Activated T-cell treated with anti-CD3 and anti-CD28 coated beads for 1 hour (primary cell): Measurements from ENCODE around the gene KMT2A.
"Not testable (repeated sequence)": the region's sequence is repeated elsewhere in the genome, so short reads cannot be mapped to it uniquely, and the experiment has no call there.

ENCODE experiments used
- DNase-seq: peaks from one replicate; pipeline ENCODE4 v3.0.0-alpha.2; 2020; ENCODE audit warnings: low read depth

Gene KMT2A

DNA sequence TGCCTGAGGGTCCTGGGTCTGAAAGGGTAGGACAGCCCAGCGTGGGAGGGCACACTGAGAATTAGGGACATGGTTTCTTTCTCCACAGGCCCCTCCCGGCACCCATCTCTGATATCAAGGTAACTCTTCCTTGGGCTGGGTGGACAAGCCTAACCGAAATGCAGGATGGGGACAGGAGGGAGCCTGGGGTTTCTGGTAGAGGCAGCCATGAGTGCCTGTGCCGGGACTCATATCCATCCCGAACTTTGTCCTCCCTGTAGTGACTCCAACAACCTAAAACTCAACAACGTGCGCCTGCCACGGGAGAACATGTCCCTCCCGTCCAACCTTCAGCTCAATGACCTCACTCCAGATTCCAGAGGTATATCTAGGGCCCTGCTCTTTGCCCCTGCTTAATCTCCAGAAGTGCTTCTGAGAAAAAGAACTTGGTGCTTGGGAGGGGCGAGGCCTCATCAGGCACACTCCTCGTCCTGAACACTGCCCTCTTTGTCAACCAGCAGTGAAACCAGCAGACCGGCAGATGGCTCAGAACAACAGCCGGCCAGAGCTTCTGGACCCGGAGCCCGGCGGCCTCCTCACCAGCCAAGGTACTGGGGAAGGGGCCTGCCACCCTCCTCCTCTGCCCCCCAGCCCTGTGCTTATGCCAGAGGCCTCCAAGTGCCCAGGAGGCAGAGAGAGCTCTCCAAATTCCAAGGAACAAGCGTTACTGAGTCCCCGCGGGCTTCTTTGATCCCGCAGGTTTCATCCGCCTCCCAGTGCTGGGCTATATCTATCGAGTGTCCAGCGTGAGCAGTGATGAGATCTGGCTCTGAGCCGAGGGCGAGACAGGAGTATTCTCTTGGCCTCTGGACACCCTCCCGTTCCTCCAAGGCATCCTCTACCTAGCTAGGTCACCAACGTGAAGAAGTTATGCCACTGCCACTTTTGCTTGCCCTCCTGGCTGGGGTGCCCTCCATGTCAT, 97.8 kb downstream of the KMT2A start:
- DNase-seq = no peak

DNA sequence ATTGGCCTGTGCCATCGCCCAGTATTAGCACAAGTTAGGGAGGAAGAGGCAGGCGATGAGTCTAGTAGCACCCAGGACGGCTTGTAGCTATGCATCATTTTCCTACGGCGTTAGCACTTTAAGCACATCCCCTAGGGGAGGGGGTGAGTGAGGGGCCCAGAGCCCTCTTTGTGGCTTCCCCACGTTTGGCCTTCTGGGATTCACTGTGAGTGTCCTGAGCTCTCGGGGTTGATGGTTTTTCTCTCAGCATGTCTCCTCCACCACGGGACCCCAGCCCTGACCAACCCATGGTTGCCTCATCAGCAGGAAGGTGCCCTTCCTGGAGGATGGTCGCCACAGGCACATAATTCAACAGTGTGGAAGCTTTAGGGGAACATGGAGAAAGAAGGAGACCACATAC, 99.0 kb downstream of the KMT2A start:
- DNase-seq = no peak

DNA sequence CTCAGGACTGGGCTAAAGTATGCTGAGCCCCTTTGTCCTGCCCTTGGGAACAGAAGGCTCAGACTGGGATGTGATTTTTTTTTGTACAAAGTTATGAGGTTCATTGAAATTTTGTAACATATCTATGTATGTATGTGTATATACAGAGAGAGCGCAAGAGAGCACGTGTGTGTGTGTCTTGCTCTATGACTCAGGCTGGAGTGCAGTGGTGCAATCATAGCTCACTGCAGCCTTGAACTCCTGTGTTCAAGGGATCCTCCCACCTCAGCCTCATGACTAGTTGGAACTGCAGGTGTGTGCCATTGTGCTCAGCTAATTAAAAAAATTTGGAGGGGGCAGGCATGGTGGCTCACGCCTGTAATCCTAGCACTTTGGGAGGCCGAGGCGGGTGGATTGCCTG, 100.4 kb downstream of the KMT2A start:
- DNase-seq = no peak

DNA sequence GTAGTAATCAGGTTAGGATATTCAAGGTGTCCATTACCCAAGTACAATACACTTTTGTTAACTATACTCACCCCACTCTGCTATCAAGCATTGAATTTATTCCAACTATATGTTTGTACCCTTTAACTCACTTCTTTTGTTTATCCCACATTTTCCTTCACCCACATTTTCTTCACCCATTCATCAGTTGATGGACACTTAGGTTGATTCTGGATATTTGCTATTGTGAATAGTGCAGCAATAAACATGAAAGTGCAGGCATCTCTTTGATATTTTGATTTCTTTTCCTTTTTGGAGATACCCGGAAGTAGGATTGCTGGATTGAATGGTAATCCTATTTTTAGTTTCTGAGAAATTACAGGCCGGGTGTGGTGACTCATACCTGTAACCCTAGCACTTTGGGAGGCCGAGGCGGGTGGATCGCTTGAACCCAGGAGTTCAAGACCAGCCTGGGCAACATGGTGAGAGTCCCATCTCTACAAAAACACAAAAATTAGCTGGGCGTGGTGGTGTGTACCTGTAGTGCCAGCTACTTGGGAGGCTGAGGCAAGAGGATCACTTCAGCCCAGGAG, 101.2 kb downstream of the KMT2A start:
- no peak for DNase-seq

DNA sequence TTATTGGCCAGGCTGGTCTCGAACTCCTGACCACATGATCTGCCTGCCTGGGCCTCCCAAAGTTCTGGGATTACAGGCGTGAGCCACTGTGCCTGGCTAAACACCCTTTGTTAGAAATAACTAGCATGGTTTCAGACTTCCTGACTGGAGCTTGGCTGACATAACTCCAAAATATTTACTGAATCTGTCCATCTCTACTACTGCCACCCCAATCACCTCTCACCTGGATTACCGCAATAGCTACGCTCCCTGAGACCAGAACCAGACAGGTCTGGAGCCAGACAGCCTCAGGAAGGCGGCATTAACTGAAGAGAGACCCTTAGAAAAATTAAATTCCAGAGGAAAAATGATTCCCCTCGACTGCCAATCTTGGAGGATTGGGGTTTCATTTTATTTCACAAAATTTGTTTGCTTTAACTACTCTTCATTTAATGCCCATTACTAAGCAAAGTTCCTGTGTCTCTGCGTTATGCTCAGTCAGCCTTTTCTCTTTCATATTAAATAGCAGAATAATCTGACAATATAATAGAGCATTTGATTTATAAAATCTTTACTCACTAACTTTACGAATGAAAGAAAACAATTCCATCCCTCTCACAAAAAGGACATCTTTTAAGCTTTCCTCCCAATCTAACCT, 107.8 kb downstream of the KMT2A start:
- no peak for DNase-seq

DNA sequence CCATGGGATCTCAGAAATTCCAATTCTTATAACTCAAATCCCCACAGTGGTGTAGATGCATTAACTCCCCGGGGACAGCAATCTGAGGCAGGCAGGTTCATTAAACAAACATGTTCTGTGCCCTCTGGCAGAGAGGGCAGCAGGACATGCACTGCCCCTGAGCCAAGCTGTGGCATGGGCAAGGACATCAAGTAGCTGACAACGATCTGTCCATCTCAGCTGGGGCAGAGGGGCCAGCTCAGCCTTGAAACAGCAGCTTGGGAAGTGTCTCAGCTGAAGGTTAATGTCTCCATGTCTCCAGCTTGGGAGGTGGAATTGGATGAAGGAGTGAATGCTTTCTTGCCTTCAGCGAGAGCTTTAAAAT, 108.3 kb downstream of the KMT2A start:
- no peak for DNase-seq

DNA sequence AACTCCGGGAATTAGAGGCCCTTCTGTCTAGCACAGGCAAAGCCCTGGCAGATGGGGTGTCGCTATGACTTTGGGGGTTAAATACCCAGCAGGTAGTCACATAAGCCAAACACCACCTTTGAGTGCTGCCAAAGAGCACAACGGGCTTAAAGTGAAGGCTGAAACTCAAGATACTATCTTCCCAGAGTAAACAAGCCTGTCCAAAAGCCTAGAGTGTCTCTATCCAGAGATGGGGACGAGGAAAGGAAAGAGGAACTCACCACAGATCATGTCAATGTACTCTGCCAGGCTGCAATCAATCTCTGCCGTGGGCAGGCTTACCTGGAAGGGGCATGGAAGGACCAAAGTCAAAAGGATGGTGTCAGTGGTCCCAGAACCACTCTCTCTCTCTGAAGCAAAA, 109.2 kb downstream of the KMT2A start:
- DNase-seq = no peak

DNA sequence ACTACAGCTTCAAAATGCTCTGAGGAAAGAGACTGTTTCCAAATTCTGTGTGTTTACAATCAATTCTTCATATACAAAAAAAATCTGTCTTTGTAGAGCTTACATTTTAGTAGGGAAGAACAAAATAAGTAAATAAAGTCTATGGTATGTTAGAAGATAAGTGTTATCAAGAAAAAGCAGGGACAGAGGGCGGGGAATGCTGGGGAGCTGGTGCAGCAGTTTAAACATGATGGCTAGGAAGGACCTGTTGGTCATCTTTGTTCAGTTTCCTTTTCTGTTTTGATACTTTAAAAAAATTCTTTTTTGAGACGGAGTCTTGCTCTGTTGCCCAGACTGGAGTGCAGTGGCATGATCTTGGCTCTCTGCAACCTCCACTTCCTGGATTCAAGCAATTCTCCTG, 110.8 kb downstream of the KMT2A start:
- no peak for DNase-seq

DNA sequence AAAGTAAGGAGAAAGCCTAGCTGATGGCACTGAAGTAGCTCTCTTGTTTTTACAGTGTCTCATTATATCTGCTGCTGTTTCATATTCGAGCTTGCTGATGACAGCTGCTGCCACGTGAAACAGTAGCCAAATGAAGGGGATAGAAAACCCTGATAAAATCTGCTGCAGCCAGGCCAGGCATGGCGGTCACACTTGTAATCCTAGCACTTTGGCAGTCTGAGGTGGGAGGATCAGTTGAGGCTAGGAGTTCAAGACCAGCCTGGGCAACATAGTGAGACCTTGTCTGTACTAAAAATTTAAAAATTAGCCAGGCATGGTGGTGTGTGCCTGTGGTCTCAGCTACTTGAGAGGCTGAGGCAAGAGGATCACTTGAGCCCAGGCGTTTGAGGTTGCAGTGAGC, 116.0 kb downstream of the KMT2A start:
- DNase-seq = no peak

DNA sequence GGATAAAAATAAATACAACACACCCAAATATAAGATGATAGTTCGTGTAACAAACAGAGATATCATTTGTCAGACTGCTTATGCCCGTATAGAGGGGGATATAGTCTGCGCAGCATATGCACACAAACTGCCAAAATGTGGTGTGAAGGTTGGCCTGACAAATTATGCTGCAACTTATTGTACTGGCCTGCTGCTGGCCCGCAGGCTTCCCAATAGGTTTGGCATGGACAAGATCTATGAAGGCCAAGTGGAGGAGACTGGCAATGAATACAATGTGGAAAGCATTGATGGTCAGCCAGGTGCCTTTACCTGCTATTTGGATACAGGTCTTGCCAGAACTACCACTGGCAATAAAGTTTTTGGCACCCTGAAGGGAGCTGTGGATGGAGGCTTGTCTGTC, 124.5 kb downstream of the KMT2A start:
- DNase-seq = no peak

DNA sequence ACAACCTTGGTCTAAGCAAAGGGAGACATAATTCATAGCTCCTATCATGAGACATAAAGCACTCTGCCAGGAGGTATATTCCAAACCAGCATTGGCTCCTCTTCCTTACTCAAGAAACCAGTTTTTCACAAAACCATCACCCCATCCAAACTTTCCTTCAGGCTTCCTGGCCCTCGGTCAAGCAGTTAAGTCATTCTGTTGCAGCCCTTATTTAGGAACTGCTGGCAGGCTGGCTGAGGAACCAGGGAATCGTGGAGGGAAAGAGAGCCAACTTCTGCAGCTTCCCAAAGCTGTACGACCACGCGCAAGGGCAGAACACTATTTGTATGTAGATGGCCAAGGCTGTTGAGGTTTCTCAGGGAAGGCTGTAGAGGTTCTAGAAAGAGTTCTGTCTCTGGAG, 128.8 kb downstream of the KMT2A start:
- no peak for DNase-seq

DNA sequence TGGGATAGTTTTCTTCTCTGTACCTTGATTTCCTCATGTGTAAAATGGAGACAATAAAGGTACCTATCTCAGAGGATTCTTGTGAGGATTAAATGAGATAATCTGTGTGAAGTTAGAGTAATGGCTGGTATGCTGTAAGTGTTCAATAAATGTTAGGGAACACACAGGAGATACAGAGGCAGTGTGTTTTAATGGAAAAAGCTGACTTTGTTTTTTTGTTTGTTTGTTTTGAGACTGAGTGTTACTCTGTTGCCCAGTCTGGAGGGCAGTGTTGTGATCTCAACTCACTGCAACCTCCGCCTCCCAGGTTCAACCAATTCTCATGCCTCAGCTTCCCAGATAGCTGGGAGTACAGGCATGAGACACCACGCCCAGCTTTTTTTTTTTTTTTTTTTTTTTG, 133.4 kb downstream of the KMT2A start:
- no peak for DNase-seq

DNA sequence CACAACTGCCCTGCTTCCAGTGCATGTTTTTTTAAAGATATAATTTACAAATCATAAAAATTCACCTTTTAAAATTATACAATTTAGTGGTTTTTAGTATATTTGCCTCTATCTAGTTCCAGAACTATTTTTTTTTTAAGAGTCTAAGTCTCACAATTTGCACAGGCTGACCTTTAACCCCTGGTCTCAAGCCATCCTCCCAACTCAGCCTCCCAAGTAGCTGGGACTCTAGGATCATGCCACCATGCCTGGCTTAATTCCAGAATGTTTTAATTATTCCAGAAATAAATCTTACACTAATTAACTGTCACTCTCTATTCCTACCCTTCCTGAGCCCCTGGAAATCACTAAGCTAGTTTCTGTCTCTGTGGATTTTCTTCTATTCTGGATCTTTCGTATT, 134.5 kb downstream of the KMT2A start:
- DNase-seq = no peak

DNA sequence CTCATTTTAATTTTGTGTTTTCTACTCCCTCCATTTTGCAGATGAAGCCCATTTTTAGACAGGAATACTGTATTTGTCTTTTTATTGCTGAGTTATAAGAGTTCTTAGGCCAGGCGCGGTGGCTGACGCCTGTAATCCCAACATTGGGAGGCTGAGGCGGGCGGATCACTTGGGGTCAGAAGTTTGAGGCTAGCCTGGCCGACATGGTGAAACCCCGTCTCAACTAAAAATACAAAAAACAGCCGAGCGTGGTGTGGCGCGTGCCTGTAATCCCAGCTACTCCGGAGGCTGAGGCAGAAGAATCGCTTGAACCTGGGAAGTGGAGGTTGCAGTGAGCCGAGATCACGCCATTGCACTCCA, 135.4 kb downstream of the KMT2A start:
- DNase-seq = not testable (repeated sequence)

DNA sequence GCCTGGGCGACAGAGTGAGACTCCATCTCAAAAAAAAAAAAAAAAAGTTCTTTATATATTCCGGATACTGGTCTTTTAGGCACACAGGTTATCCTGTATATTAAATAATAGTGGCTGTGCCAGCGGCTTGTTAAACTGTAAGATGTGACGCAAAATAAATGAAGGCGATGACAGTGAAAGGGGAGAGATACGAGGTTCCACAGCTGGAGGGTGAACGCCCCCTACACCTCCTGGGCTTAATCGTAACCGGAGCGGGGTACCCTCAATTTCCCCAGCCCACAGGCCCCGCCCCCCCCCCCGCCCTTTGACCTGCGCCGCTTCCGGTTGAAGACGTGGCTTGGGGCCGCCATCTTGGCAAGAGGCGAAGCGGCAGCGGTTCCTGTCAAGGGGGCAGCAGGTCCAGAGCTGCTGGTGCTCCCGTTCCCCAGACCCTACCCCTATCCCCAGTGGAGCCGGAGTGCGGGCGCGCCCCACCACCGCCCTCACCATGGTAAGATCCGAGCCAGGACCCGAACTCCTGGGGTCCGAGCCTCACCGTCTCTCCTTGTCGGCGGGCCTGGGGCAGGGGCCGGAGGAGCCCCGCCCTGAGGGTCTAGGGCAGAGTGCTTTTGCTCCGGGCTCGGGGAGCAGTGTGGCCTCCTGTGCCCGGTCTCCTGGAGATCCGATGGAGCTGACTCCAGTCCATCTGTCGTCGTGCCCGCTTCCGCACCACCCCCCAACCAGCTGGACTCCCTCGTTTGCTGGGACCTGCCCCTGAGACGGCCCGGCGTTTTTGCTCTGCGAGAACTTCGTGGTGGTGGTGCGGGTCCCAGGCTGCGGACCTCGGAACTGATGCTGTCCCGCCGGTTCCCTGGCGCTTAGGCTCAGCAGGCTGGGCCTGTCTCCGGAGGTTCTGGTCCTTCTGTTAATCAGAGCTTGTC, 136.0 kb downstream of the KMT2A start, which contains the start of gene ARCN1:
Gene ARCN1 (plus strand): TSS at position 349 of the 920 bp plus-strand sequence. CDS start 139 bp downstream, at position 488.
- peak; percentile 62 for DNase-seq

DNA sequence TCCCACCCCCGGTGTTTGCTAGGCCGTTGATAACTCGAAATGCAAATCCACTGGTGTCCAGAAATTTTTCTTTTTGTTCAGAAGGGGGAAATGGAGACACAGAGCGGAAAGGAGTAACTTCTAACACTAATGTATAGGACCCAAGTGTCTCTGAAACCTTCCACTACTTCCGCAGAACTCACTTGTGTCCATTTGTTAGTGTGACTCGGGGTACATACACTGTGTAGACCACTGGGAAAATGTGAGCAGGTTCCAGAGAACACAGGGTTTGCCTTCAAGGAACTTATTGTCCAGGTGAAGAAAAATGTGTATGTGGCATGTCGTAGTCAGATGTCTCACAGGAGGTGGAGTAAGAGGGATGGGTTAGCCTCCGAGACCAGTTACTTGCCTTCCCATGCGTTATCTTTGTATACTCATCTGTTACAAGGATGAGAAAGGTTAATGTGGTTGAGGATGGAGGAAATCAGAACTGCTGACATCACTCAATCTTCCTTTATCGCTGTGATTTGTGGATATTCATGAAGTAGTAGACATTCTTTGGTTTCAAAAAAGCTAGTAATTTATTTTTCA, 136.8 kb downstream of the KMT2A start:
- no peak for DNase-seq

DNA sequence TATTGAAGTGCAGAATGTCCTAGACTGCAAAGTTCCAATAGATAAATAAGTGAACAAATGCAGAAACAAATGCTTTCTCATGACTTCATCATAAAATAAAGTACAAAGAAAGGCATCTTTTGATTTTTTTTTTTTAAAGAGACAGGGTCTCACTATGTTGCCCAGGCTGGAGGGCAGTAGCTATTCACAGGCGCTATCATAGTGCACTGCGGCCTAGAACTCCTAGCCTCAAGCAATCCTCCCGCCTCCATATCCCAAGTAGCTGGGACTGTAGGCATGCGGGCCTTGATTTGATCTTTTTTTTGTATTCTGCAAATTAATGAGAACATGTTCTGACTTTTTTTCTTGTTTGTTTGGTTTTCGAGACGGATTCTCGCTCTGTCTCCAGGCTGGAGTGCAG, 138.3 kb downstream of the KMT2A start:
- no peak for DNase-seq
